GM12875 (cell line): ENCODE results near the gene ITIH4.

Source experiments
- H3K4me3 ChIP-seq: one replicate; pipeline ENCODE4 v1.5.1; 2011; ENCODE audit warnings: low read depth, low read length, control low read depth
- CTCF ChIP-seq: IDR thresholded peaks from 2 replicates; pipeline ENCODE4 v1.5.1; 2011; ENCODE audit warnings: low read depth, mild to moderate bottlenecking, control low read depth, inconsistent platforms, low read length, moderate library complexity, borderline replicate concordance; ENCODE audit not compliant: insufficient read depth

Gene ITIH4

GRCh38 chr3:52791366-52791765 is 39.1 kb downstream of the ITIH4 start:
- no peak overlapping the region for H3K4me3 ChIP-seq
- no peak for TF ChIP-seq CTCF

GRCh38 chr3:52790741-52791140 is 39.7 kb downstream of the ITIH4 start:
- no peak overlapping the region for H3K4me3 ChIP-seq
- TF ChIP-seq CTCF = no peak

- TF ChIP-seq CTCF = no peak
- H3K4me3 ChIP-seq = no peak overlapping the region
Observed at GRCh38 chr3:52790337-52790736, 40.1 kb downstream of the ITIH4 start.

GRCh38 chr3:52789746-52790040 is 40.8 kb downstream of the ITIH4 start:
- TF ChIP-seq CTCF = no peak
- H3K4me3 ChIP-seq = no peak overlapping the region

- TF ChIP-seq CTCF = no peak
- H3K4me3 ChIP-seq = no peak overlapping the region
Observed at GRCh38 chr3:52788890-52789745, 41.4 kb downstream of the ITIH4 start.

- no peak for TF ChIP-seq CTCF
Observed at GRCh38 chr3:52787672-52788625, 42.5 kb downstream of the ITIH4 start.

More at GRCh38 chr3:52787672-52788625, 42.5 kb downstream of the ITIH4 start:
- H3K4me3 ChIP-seq = no peak overlapping the region
